GM19193 (cell line): ENCODE results near the gene SLC22A15.

Experiments
- POLR2A ChIP-seq: IDR thresholded peaks from 4 replicates; pipeline ENCODE4 v1.6.1; 2011; ENCODE audit not compliant: insufficient read depth, insufficient read length; ENCODE audit errors: extremely low read depth

Gene SLC22A15

GRCh38 chr1:116006486-116006964, 30.2 kb downstream of the SLC22A15 start:
- no peak for TF ChIP-seq POLR2A

- TF ChIP-seq POLR2A, result no peak
These were observed 32.5 kb downstream of the SLC22A15 start for GRCh38 chr1:116008656-116009390.

DNA sequence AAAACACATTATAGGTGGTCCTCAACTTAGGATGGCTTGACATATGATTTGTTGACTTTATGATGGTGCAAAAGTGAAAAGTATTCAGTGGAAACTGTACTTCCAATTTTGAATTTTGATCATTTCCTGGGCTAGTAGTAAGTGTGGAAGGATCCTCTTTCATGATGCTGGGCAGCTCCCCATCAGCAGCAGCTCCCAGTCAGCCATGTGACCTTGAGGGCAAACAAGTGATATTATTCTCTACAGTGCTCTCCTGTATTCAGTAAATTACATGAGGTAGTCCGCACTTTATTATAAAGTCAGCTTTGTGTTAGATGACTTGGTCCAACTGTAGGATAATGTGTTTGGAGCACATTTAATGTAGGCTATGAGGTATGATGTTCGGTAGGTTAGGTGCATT, 36.4 kb downstream of the SLC22A15 start:
- TF ChIP-seq POLR2A, result no peak

- no peak for TF ChIP-seq POLR2A
These were observed 39.4 kb downstream of the SLC22A15 start for GRCh38 chr1:116015679-116016078.

GRCh38 chr1:116018007-116018406, 41.7 kb downstream of the SLC22A15 start:
- TF ChIP-seq POLR2A, result no peak

DNA sequence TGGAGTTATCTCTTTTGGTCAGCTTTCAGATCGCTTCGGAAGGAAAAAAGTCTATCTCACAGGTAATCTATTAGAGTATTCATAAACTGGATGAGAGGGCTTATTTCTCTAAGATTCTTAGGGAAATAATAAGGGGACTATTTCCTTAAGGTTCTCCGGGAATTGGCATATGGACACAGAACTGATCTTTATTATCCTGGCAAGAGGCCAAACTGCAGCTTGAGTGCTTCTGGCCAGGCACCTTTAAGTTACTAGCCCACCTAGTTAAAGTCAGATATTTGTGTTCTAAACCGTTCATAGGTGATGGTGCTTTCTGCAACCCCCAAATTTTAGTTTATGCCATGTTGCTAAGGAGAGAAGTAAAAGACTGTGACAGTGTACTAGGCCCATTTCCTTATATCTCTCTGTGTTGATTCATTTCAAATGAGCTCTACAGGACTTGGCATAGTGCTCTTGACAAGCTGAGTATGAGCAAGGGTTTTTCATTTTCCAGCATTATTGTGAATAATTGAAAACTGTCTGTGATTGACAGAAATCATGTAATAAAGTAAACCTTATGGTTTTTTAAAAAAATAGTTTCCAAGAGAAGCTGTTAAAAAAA, 43.4 kb downstream of the SLC22A15 start:
- TF ChIP-seq POLR2A, result no peak

GRCh38 chr1:116020668-116021272, 44.5 kb downstream of the SLC22A15 start:
- no peak for TF ChIP-seq POLR2A

- no peak for TF ChIP-seq POLR2A
These were observed 48.3 kb downstream of the SLC22A15 start for GRCh38 chr1:116024626-116025025.

DNA sequence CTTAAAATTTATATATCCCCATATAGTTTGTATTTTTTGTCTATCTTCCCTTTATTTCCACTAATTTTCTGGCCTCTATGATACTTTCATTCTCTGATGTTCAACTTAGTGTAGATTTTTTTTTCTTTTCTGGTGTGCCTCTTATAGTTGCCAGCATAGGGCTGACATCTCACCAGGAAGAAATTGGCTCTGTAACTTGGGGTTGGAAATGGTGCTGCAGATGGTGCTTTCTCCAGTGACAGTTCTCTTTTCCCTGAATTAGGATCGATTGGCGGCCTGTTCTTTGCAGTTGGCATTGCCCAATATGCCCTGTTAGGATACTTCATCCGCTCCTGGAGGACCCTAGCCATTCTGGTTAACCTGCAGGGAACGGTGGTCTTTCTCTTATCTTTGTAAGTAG, 50.3 kb downstream of the SLC22A15 start:
- no peak for TF ChIP-seq POLR2A

DNA sequence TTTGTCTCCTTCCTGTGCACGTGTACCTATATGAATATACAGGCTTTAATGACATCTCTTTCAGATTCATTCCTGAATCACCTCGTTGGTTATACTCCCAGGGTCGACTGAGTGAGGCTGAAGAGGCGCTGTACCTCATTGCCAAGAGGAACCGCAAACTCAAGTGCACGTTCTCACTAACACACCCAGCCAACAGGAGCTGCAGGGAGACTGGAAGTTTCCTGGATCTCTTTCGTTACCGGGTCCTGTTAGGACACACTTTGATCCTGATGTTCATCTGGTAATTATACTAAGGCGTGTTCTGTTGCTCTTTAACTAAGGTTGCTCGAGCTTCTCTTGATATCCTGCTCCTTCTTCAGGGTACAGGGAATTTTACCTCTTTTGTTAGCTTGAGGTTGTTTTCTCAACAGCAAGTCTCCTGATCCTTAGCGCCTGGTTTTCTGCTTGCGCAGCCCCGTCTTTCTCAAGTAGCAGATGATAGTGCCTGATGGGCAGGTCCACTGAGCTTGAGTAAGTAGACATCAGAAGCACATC, 55.1 kb downstream of the SLC22A15 start:
- TF ChIP-seq POLR2A, result no peak

DNA sequence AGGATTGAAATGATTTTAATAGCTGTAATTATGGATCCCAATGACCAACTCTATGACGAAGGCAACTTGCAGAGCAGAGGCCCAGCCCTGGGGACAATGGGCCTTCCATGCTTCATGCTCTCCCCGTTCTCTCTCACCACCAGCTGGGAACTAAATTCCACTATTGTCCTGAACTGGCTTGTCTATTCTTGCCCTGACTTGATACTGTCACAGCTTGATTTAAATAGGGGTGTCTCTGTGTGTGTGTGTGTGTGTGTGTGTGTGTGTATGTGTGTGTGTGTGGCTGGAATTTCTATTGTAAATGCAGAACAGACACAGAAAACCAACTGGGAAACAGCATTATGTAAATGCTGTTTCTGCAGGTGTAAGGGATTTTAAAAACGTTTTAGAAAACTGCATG, 57.0 kb downstream of the SLC22A15 start:
- no peak for TF ChIP-seq POLR2A

DNA sequence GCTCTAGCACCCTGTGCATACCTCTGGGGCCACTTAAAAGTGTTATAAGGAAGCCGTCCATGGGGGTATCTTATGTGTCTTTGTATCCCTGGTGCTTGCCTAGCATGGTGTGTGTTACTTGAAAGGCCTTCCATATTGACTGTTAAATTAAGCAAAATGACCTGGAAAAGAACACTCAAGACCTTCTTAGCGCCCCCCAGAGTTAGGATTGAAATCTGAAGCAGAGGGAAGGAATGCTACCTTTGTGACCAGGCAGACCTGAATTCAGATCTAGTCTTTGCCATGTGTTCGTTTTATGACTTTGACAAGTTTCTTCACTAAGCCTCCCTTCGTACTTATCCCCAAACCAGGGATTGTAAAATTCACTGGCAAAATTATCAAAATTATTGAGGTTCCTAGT, 59.9 kb downstream of the SLC22A15 start:
- TF ChIP-seq POLR2A, result no peak

DNA sequence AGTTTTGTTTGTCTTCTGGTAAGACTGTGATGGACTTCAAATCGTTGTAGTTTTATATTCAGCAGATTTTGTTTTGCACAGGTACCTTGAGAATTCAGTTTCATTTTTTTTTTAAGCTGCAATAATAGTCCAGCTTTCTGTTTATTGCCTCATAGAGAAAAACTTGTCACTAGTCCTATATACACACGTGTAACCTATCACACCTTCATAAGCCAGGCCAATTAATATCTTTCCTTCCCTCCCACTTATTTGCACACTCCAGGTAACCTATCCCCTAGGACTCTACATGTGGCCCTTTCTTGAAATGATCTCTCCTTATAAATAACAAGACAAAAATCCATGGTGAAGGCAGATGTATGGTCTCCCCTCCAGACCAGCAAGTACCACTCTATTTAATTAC, 62.4 kb downstream of the SLC22A15 start:
- no peak for TF ChIP-seq POLR2A

DNA sequence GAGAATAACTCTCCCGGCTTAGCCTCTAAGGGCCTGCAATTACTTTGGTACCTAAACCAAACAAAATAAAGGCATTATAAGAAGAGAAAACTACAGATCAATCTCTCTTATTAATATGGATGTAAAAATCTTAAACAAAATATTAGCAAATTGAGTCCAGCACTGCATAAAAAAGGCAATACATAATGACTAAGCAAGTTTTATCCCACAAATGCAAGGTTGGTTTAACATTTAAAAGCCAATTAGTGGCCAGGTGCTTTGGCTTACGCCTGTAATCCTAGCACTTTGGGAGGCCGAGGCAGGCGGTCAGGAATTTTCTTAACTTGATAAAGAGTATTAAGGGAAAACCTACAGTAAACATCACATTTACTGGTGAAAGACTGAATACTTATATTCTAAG, 67.8 kb downstream of the SLC22A15 start:
- TF ChIP-seq POLR2A, result no peak

GRCh38 chr1:116062201-116062600, 85.9 kb downstream of the SLC22A15 start:
- no peak for TF ChIP-seq POLR2A

- no peak for TF ChIP-seq POLR2A
These were observed 88.3 kb downstream of the SLC22A15 start for GRCh38 chr1:116064616-116065015.
